A673 (cell line): ENCODE measurements around the gene RACK1. TPM values are rescaled to one million over a fixed set of nuclear protein-coding genes. Genes with fewer than 3 reads are reported as not detected.
A peak's percentile ranks its signal among the peaks of the same experiment; 100 is the strongest.

Experiments
- BruUV-seq: library from RNA; stranded (reverse); fragments of 400-500 nt; replicated peaks from 2 replicates; lab custom pipeline; 2021; lab: Mats Ljungman, UMichigan
- CTCF ChIA-PET: fragments of 300-600 bp; sonication (Branson Sonifier 250); formaldehyde crosslinking; loops from one replicate; lab custom pipeline; 2022; ENCODE audit warnings: antibody characterized with exemption; lab: Charles Lee
- POLR2A ChIA-PET: fragments of 300-600 bp; sonication (Branson Sonifier 250); formaldehyde crosslinking; loops from one replicate; lab custom pipeline; 2022; ENCODE audit warnings: antibody characterized with exemption; ENCODE audit not compliant: low non-redundant PET; lab: Charles Lee
- DNase-seq: peaks from one replicate; pipeline ENCODE4 v3.0.0-alpha.2; 2015; ENCODE audit warnings: low spot score
- H3K27ac ChIP-seq: fragments of 200-600 bp; sonication (generic); 2 replicates; pipeline ENCODE4 v1.5.1; 2016; ENCODE audit warnings: mixed run types, low read depth, mild to moderate bottlenecking, mixed read lengths, antibody characterized with exemption, low read length; ENCODE audit not compliant: poor library complexity, severe bottlenecking
- H3K27me3 ChIP-seq: fragments of 200-600 bp; sonication (generic); replicated peaks from 2 replicates; pipeline ENCODE4 v1.6.1; 2017; ENCODE audit warnings: mixed run types, low read depth, mild to moderate bottlenecking, mixed read lengths, antibody characterized with exemption, low read length; ENCODE audit not compliant: insufficient read depth, poor library complexity
- H3K36me3 ChIP-seq: fragments of 200-600 bp; sonication (generic); 2 replicates; pipeline ENCODE4 v1.6.1; 2016; ENCODE audit warnings: mixed run types, mild to moderate bottlenecking, mixed read lengths, antibody characterized with exemption, low read length; ENCODE audit not compliant: insufficient read depth, poor library complexity, severe bottlenecking
- H3K4me1 ChIP-seq: fragments of 200-600 bp; sonication (generic); 2 replicates; pipeline ENCODE4 v1.6.1; 2017; ENCODE audit warnings: mixed run types, mild to moderate bottlenecking, mixed read lengths, antibody characterized with exemption, low read length; ENCODE audit not compliant: insufficient read depth, poor library complexity, severe bottlenecking
- H3K4me3 ChIP-seq: fragments of 200-600 bp; sonication (generic); 2 replicates; pipeline ENCODE4 v1.5.1; 2016; ENCODE audit warnings: low read depth, mixed run types, mild to moderate bottlenecking, mixed read lengths, low read length; ENCODE audit not compliant: poor library complexity, severe bottlenecking
- H3K9me3 ChIP-seq: fragments of 200-600 bp; sonication (generic); 2 replicates; pipeline ENCODE4 v1.6.1; 2016; ENCODE audit warnings: mixed run types, low read depth, mild to moderate bottlenecking, mixed read lengths, antibody characterized with exemption, low read length; ENCODE audit not compliant: poor library complexity, severe bottlenecking
- CTCF ChIP-seq: fragments of 300-800, 200-600 bp; sonication (generic); conservative IDR thresholded peaks from 2 replicates; pipeline ENCODE4 v1.5.1; 2017; ENCODE audit warnings: low read depth, mild to moderate bottlenecking, antibody characterized with exemption, low read length, moderate library complexity, mixed read lengths
- EZH2 ChIP-seq: fragments of 200-600 bp; sonication (generic); IDR thresholded peaks from 2 replicates; pipeline ENCODE4 v1.6.1; 2017; ENCODE audit warnings: borderline replicate concordance, low read depth, mild to moderate bottlenecking, mixed read lengths, antibody characterized with exemption, low read length; ENCODE audit not compliant: poor library complexity, severe bottlenecking
- intact Hi-C: fragments of 100-400 bp; cut with micrococcal nuclease; formaldehyde crosslinking; loops from one replicate; pipeline ENCODE4 v1.10.0; 2022; ENCODE audit not compliant: unreplicated experiment
- total RNA-seq: library from RNA; stranded (reverse); gene quantifications from 2 replicates; pipeline ENCODE4 v1.2.3, GENCODE V29; 2021

RACK1 gene
- total RNA-seq, 1 experiment from 2014 or later, result 1,719 TPM

- peak; percentile 82 for DNase-seq
- intact Hi-C loops, result loop anchor here (1.0 kb wide), 2 partner anchors 22 to 33 kb away; no protein-coding TSS in a partner anchor
- POLR2A ChIA-PET, result no interaction called here
- Histone ChIP-seq H3K27ac (peak overlapping the region; percentile 96), H3K9me3 (no peaks in the 10 kb centered on the region), H3K36me3 (no peaks in the 10 kb centered on the region), H3K4me1 (peaks cover 11% of the 10 kb centered on the region), H3K27me3 (no peaks in the 10 kb centered on the region), H3K4me3 (peak overlapping the region; percentile 83)
- no TSS peak for BruUV-seq
- TF ChIP-seq CTCF (0 out of 2 replicates have a peak, but pooled peaks have one; percentile 10), EZH2 (no peak)
- CTCF ChIA-PET, result no interaction called here
Measured at GRCh38 chr5:181222630-181223057, 21.1 kb downstream of the RACK1 start.

GRCh38 chr5:181221792-181222629, 21.7 kb downstream of the RACK1 start:
- H3K4me1 ChIP-seq, result peaks cover 11% of the 10 kb centered on the region
- ChIA-PET POLR2A (no interaction called here), CTCF (no interaction called here)
- no peak for TF ChIP-seq CTCF
- TF ChIP-seq EZH2, result no peak
- H3K27me3 ChIP-seq, result no peaks in the 10 kb centered on the region
- H3K27ac ChIP-seq, result peak overlapping the region; percentile 96
- peak overlapping the region; percentile 83 for H3K4me3 ChIP-seq
- DNase-seq, result peak; percentile 97
- TSS peak; percentile 73 for BruUV-seq
- no peaks in the 10 kb centered on the region for H3K36me3 ChIP-seq
- intact Hi-C loops, result loop anchor here (1.0 kb wide), 1 partner anchor 33 kb away; no protein-coding TSS in a partner anchor
- H3K9me3 ChIP-seq, result no peaks in the 10 kb centered on the region

GRCh38 chr5:181221105-181221791, 22.5 kb downstream of the RACK1 start:
- peak overlapping the region; percentile 83 for H3K4me3 ChIP-seq
- POLR2A ChIA-PET, result no interaction called here
- TF ChIP-seq CTCF (no peak), EZH2 (no peak)
- CTCF ChIA-PET, result no interaction called here
- no peaks in the 10 kb centered on the region for H3K9me3 ChIP-seq
- H3K27ac ChIP-seq, result peak overlapping the region; percentile 96
- DNase-seq, result no peak
- intact Hi-C loops, result no loop called here
- BruUV-seq, result no TSS peak
- no peaks in the 10 kb centered on the region for H3K27me3 ChIP-seq
- no peaks in the 10 kb centered on the region for H3K36me3 ChIP-seq
- peaks cover 11% of the 10 kb centered on the region for H3K4me1 ChIP-seq
